Nephron (organoid): ENCODE results near the gene INS.

ENCODE experiments used
- H3K27ac Mint-ChIP-seq, 3 experiments: 2 replicates each; pipeline ENCODE4 v1.8.0; 2020; ENCODE audit warnings: mixed read lengths in 3 of 3, mild to moderate bottlenecking in 2 of 3, moderate library complexity in 1 of 3
- H3K27me3 Mint-ChIP-seq: 2 replicates; pipeline ENCODE4 v1.8.0; 2021; ENCODE audit warnings: low read depth, mild to moderate bottlenecking, moderate library complexity, mixed read lengths
- H3K36me3 Mint-ChIP-seq: 2 replicates; pipeline ENCODE4 v1.8.0; 2020; ENCODE audit warnings: low read depth, mixed read lengths
- H3K4me1 Mint-ChIP-seq: 2 replicates; pipeline ENCODE4 v1.8.0; 2020; ENCODE audit warnings: mixed read lengths
- H3K4me3 Mint-ChIP-seq, 3 experiments: 2 replicates each; pipeline ENCODE4 v1.8.0; 2020; ENCODE audit warnings: mild to moderate bottlenecking in 3 of 3, mixed read lengths in 3 of 3, moderate library complexity in 2 of 3
- H3K9me3 Mint-ChIP-seq: 2 replicates; pipeline ENCODE4 v1.8.0; 2020; ENCODE audit warnings: mixed read lengths
- CTCF ChIP-seq, 3 experiments: fragments of 200-600 bp; sonication (generic); IDR thresholded peaks; one replicate each; pipeline ENCODE4 v1.5.0; 2021; ENCODE audit warnings: antibody characterized with exemption in 3 of 3; ENCODE audit not compliant: unreplicated experiment in 3 of 3

The INS gene

GRCh38 chr11:2169626-2170570 lies 8.9 kb upstream of the INS start:
- no peak overlapping the region for H3K4me3 Mint-ChIP-seq
- no peaks in the 10 kb centered on the region for H3K9me3 Mint-ChIP-seq
- no peaks in the 10 kb centered on the region for H3K36me3 Mint-ChIP-seq
- no peaks in the 10 kb centered on the region for H3K4me1 Mint-ChIP-seq
- no peak overlapping the region for H3K27ac Mint-ChIP-seq
- peaks cover 4% of the 10 kb centered on the region for H3K27me3 Mint-ChIP-seq
- TF ChIP-seq CTCF (IDR thresholded peaks at IDR 0.05; ENCODE audit: unreplicated experiment in 3 of 3) = no peak

DNA sequence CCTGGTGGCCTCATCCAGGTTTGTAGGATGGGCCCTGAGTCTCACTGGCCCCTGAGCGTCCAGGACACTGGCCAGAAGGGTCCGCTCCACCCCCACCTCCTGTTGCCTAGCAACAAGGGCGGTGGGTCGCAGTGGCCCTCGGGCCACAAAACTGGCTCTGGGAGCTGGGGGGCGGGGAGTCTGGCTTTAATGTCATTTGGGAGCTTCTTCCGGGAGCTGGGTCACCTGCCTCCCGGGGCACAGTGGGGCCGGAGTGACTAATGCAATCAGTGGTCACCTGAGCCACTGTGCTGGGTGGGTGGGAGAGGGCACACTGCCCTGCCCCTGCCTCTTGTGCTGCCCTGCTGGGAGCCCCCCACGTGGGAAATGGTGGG lies 8.0 kb upstream of the INS start:
- H3K4me1 Mint-ChIP-seq = no peaks in the 10 kb centered on the region
- no peaks in the 10 kb centered on the region for H3K9me3 Mint-ChIP-seq
- TF ChIP-seq CTCF (IDR thresholded peaks at IDR 0.05; ENCODE audit: unreplicated experiment in 3 of 3) = no peak
- peaks cover 4% of the 10 kb centered on the region for H3K27me3 Mint-ChIP-seq
- no peaks in the 10 kb centered on the region for H3K36me3 Mint-ChIP-seq
- no peak overlapping the region for H3K4me3 Mint-ChIP-seq
- no peak overlapping the region for H3K27ac Mint-ChIP-seq

- Mint-ChIP-seq H3K27me3 (peaks cover 4% of the 10 kb centered on the region), H3K9me3 (no peaks in the 10 kb centered on the region), H3K4me1 (no peaks in the 10 kb centered on the region), H3K4me3 (no peak overlapping the region), H3K36me3 (no peaks in the 10 kb centered on the region), H3K27ac (no peak overlapping the region)
- TF ChIP-seq CTCF (IDR thresholded peaks at IDR 0.05; ENCODE audit: unreplicated experiment in 3 of 3) = no peak
These were observed 7.4 kb upstream of the INS start for GRCh38 chr11:2168286-2169004.

DNA sequence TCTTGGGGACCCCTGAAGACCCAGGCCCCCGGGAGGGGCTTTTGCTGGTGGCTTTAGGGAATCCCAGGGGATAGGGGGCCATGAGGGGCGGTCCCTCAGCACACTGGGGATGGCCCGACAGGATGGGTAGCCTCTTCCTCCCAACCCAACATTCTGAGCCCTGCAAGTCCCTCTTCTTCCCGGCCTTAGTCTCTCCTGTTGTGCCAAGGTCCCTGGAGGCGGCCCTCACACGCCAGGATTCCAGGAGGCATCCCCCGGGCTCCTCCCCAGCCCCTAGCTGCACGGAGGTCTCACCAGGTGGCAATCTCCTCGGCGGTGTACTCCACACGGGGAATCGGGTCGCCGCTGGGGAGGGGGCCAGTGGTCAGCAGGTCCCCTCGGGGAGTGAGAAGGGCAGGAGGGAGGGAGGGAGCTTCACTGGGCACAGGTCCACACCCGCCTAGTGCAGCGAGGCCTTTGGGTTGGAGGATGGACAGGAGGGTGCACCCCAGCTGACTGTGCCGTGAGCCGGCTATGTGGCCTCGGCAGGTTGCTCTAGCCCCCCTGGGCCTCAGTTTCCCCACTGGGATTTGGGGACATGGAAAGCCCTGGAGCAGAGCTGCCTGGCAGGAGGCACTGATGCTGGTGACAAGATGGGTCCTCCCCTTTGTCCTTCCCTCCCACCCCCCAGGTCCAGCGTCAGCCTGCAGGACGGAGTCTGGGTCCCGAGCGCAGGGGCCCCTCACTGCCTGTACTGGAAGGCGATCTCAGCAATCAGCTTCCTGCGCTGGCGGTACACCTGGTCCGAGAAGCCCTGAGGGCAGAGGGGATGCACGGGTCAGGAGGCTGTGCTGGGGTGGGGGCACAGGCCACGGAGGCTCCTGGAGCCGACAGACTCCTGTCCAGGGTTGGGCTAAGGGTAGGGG lies 6.4 kb upstream of the INS start:
- Mint-ChIP-seq H3K27ac (no peak overlapping the region), H3K4me1 (no peaks in the 10 kb centered on the region), H3K27me3 (no peaks in the 10 kb centered on the region), H3K4me3 (no peak overlapping the region), H3K36me3 (no peaks in the 10 kb centered on the region), H3K9me3 (no peaks in the 10 kb centered on the region)
- TF ChIP-seq CTCF (IDR thresholded peaks at IDR 0.05; ENCODE audit: unreplicated experiment in 3 of 3) = no peak

DNA sequence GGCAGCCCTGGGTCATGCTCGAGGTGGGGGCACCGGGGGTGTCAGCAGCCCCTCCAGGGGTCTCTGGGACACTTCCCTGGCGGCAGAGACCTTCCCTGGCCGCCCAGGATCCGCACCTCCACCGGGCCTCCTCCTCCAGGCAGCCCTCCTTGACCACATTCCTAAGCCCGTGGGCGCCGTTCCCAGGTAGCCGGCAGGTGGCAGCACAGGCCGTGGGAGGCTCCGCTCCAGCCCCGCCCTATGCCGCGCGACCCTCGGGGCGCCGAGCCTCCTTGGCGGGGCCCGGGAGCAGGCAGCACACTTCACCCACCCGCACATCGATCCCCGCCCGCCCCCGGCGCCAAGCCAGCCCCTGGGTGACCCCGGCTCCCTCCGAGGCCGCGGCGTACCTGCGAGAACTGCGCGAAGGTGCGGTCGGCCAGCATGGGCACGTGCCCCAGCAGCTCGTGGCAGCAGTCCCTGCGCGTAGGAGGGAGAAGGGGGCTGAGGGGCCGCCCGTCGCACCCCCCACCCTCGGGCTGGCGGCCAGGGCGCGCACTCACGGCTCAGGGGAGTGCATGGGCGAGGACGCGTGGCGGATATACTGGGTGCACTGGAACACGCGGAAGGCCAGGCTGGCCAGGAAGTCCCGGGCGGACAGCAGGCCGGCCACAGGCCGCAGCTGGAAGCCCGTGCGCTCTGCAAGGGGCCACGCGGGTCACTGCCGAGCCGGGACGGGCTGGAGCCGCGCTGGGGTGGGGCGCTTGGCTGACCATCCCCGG lies 5.3 kb upstream of the INS start:
- peak; percentile 62 to 70 (median 65) for TF ChIP-seq CTCF (IDR thresholded peaks at IDR 0.05; ENCODE audit: unreplicated experiment in 3 of 3)
- no peak overlapping the region for H3K4me3 Mint-ChIP-seq
- H3K9me3 Mint-ChIP-seq = no peaks in the 10 kb centered on the region
- no peaks in the 10 kb centered on the region for H3K36me3 Mint-ChIP-seq
- H3K27me3 Mint-ChIP-seq = no peaks in the 10 kb centered on the region
- H3K4me1 Mint-ChIP-seq = no peaks in the 10 kb centered on the region
- no peak overlapping the region for H3K27ac Mint-ChIP-seq
